OCI-LY1 (cell line): ENCODE data around the gene RNF111.

ENCODE experiments used
- H2AFZ ChIP-seq: fragments of 200-600 bp; sonication (generic), shearing (Covaris generic); 2 replicates; pipeline ENCODE4 v1.6.0; 2014; ENCODE audit warnings: antibody characterized with exemption, mild to moderate bottlenecking, low read length
- H3F3A ChIP-seq: fragments of 200-600 bp; sonication (generic), shearing (Covaris generic); 2 replicates; pipeline ENCODE4 v1.6.0; 2014; ENCODE audit warnings: mild to moderate bottlenecking, antibody characterized with exemption, low read length, moderate library complexity; ENCODE audit not compliant: insufficient read depth
- H3K27ac ChIP-seq: fragments of 200-600 bp; sonication (generic); 2 replicates; pipeline ENCODE4 v1.5.1; 2014; ENCODE audit warnings: low read length, mixed run types, mild to moderate bottlenecking, low read depth; ENCODE audit not compliant: poor library complexity, severe bottlenecking
- H3K27me3 ChIP-seq: fragments of 200-600 bp; sonication (generic); 2 replicates; pipeline ENCODE4 v1.6.0; 2014; ENCODE audit warnings: antibody characterized with exemption, mild to moderate bottlenecking, low read length, moderate library complexity; ENCODE audit not compliant: insufficient read depth
- H3K36me3 ChIP-seq: fragments of 200-600 bp; sonication (generic); 2 replicates; pipeline ENCODE4 v1.6.1; 2014; ENCODE audit warnings: mild to moderate bottlenecking, antibody characterized with exemption, low read length, moderate library complexity, mixed read lengths; ENCODE audit not compliant: insufficient read depth
- H3K4me1 ChIP-seq: fragments of 200-600 bp; sonication (generic); 2 replicates; pipeline ENCODE4 v1.5.1; 2014; ENCODE audit warnings: mild to moderate bottlenecking, low read length, moderate library complexity; ENCODE audit not compliant: insufficient read depth, severe bottlenecking
- H3K4me2 ChIP-seq: fragments of 200-600 bp; sonication (generic), shearing (Covaris generic); 2 replicates; pipeline ENCODE4 v1.6.1; 2014; ENCODE audit warnings: low read length
- H3K4me3 ChIP-seq: fragments of 200-600 bp; sonication (generic); 2 replicates; pipeline ENCODE4 v1.5.1; 2014; ENCODE audit warnings: low read length, low read depth, mild to moderate bottlenecking, mixed read lengths; ENCODE audit not compliant: poor library complexity, severe bottlenecking
- H3K79me2 ChIP-seq: fragments of 200-600 bp; shearing (Covaris generic); 2 replicates; pipeline ENCODE4 v1.6.1; 2016; ENCODE audit warnings: mixed run types, low read length, mixed read lengths; ENCODE audit not compliant: insufficient read depth
- H3K9ac ChIP-seq: fragments of 200-600 bp; sonication (generic), shearing (Covaris generic); 2 replicates; pipeline ENCODE4 v1.6.1; 2014; ENCODE audit warnings: mild to moderate bottlenecking, low read length, mixed read lengths
- H3K9me2 ChIP-seq: fragments of 200-600 bp; sonication (generic), shearing (Covaris generic); 2 replicates; pipeline ENCODE4 v1.6.1; 2014; ENCODE audit warnings: low read depth, mild to moderate bottlenecking, low read length, mixed read lengths
- H3K9me3 ChIP-seq: fragments of 200-600 bp; shearing (Covaris generic); 2 replicates; pipeline ENCODE4 v1.6.1; 2014; ENCODE audit warnings: low read length, mixed read lengths
- H4K20me1 ChIP-seq: fragments of 200-600 bp; sonication (generic), shearing (Covaris generic); 2 replicates; pipeline ENCODE4 v1.6.0; 2016; ENCODE audit warnings: mild to moderate bottlenecking, low read length; ENCODE audit not compliant: insufficient read depth
- CTCF ChIP-seq: fragments of 200-600 bp; sonication (generic), shearing (Covaris generic); IDR thresholded peaks from 2 replicates; pipeline ENCODE4 v1.5.1; 2017; ENCODE audit warnings: mild to moderate bottlenecking, antibody characterized with exemption, low read length, moderate library complexity, mixed read lengths
- EZH2 ChIP-seq: fragments of 200-600 bp; sonication (generic), shearing (Covaris generic); IDR thresholded peaks from 2 replicates; pipeline ENCODE4 v1.8.0; 2017; ENCODE audit warnings: borderline replicate concordance, mixed run types, mild to moderate bottlenecking, antibody characterized with exemption, low read length, moderate library complexity, mixed read lengths

Gene RNF111

GRCh38 chr15:59048897-59049296 is 61.4 kb downstream of the RNF111 start:
- H2AFZ ChIP-seq, result no peak overlapping the region
- no peak overlapping the region for H3K9ac ChIP-seq
- H3K36me3 ChIP-seq, result peaks cover 56% of the 10 kb centered on the region
- no peak for TF ChIP-seq CTCF
- TF ChIP-seq EZH2, result no peak
- no peaks in the 10 kb centered on the region for H4K20me1 ChIP-seq
- H3K79me2 ChIP-seq, result peaks cover 34% of the 10 kb centered on the region
- no peaks in the 10 kb centered on the region for H3K4me1 ChIP-seq
- no peak overlapping the region for H3K4me3 ChIP-seq
- no peaks in the 10 kb centered on the region for H3K9me2 ChIP-seq
- no peaks in the 10 kb centered on the region for H3K27me3 ChIP-seq
- H3F3A ChIP-seq, result no peaks in the 10 kb centered on the region
- no peak overlapping the region for H3K4me2 ChIP-seq
- H3K9me3 ChIP-seq, result no peaks in the 10 kb centered on the region
- no peak overlapping the region for H3K27ac ChIP-seq

GRCh38 chr15:59051873-59052861 is 64.7 kb downstream of the RNF111 start:
- Histone ChIP-seq H3K27ac (no peak overlapping the region), H3K4me3 (no peak overlapping the region), H3F3A (no peaks in the 10 kb centered on the region), H3K9me2 (no peaks in the 10 kb centered on the region), H3K4me1 (no peaks in the 10 kb centered on the region), H3K4me2 (no peak overlapping the region), H3K9me3 (no peaks in the 10 kb centered on the region), H3K79me2 (peaks cover 10% of the 10 kb centered on the region), H3K9ac (no peak overlapping the region), H3K36me3 (peaks cover 77% of the 10 kb centered on the region), H3K27me3 (no peaks in the 10 kb centered on the region), H2AFZ (no peak overlapping the region), H4K20me1 (no peaks in the 10 kb centered on the region)
- TF ChIP-seq EZH2 (no peak), CTCF (no peak)

DNA sequence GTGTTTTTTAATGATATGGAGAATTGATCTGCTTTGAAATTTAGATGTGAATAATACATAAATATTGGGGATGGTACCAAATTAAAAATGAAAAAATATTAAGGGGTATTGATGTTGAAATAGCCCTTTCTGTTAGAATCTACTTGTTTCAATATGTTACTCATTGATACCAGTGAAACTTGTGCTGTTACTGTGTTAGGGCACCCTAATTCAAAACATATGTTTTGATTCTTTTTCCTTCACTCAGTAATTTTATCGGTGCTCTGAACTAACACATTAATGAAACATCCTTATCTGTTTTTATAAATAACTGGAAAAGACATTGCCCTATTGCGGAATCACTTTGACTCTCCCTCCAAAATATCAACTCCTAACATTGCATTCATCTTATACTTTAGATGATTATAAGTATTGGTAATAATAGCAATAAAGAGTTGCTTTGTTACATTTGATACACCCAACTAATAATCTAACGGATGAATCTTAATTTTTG is 65.5 kb downstream of the RNF111 start:
- Histone ChIP-seq H3K27me3 (no peaks in the 10 kb centered on the region), H3K27ac (no peak overlapping the region), H3K4me1 (no peaks in the 10 kb centered on the region), H3K4me3 (no peak overlapping the region), H3F3A (no peaks in the 10 kb centered on the region), H3K36me3 (peaks cover 77% of the 10 kb centered on the region), H3K4me2 (no peak overlapping the region), H3K9me3 (no peaks in the 10 kb centered on the region), H4K20me1 (no peaks in the 10 kb centered on the region), H3K9ac (no peak overlapping the region), H3K9me2 (no peaks in the 10 kb centered on the region), H2AFZ (no peak overlapping the region), H3K79me2 (peaks cover 7% of the 10 kb centered on the region)
- TF ChIP-seq EZH2, result no peak
- no peak for TF ChIP-seq CTCF
